NT2/D1 (cell line): Measurements from ENCODE around the gene TMEM223.

Experiments
- YY1 ChIP-seq: IDR thresholded peaks from 2 replicates; pipeline ENCODE4 v1.6.1; 2011; ENCODE audit not compliant: insufficient read length, insufficient read depth
- ZNF274 ChIP-seq: IDR thresholded peaks from 2 replicates; pipeline ENCODE4 v1.6.1; 2011; ENCODE audit warnings: mild to moderate bottlenecking, low read depth, low read length

GRCh38 chr11:62774407-62774806 lies 17.4 kb downstream of the TMEM223 start:
- TF ChIP-seq ZNF274 = no peak
- no peak for TF ChIP-seq YY1
